ENCODE measurements around the gene SRMS.

DNA sequence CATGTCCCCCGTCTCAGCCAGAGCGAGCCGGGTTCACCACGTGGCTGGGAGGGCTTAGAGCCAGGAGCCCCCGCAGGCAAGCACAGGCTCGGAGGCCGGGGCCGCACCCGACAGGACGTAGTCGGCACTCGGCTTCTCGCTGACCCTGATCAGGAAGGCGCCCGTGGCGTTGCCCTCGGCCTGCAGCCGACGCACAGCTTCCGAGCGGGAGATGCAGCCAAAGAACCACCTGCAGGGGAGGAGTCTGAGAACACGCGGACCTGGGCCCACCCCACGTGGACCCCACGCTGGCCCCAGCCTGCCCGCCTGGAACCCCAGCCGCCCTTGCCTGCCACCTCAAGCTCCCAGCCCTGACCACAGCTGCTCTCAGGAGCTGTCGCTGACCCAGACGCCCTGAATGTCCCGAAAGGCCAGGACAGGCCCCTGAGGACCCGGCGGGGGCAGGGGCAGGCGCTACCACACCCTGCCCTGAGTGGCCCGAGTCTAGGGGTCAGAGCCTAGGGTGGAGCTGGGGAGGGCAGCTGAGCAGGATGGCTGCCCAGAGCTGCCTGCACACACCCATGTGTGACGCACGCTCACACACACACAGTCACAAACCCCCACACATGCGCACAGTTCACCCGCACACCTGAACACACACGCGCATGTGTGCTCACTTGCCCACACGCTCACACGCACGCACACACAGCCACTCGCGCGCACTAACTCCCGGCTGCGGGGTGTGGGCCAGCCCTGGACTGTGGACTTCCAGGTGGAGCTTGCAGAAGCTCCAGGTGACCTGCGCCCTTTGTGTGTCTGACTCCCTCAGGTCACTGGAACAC is 12.5 kb downstream of the SRMS start:
- TF ChIP-seq, protein P1, sequence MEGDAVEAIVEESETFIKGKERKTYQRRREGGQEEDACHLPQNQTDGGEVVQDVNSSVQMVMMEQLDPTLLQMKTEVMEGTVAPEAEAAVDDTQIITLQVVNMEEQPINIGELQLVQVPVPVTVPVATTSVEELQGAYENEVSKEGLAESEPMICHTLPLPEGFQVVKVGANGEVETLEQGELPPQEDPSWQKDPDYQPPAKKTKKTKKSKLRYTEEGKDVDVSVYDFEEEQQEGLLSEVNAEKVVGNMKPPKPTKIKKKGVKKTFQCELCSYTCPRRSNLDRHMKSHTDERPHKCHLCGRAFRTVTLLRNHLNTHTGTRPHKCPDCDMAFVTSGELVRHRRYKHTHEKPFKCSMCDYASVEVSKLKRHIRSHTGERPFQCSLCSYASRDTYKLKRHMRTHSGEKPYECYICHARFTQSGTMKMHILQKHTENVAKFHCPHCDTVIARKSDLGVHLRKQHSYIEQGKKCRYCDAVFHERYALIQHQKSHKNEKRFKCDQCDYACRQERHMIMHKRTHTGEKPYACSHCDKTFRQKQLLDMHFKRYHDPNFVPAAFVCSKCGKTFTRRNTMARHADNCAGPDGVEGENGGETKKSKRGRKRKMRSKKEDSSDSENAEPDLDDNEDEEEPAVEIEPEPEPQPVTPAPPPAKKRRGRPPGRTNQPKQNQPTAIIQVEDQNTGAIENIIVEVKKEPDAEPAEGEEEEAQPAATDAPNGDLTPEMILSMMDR (conservative IDR thresholded peaks at IDR 0.05; ENCODE audit: low read length) = no peak
- TF ChIP-seq EZH2phosphoT487 (IDR thresholded peaks at IDR 0.05; ENCODE audit: borderline replicate concordance) = no peak

All from Loucy (cell line).